ENCODE results near the gene BRD9. TPM values are rescaled to one million over a fixed set of nuclear protein-coding genes. Genes with fewer than 3 reads are reported as not detected.
"Not testable (repeated sequence)": the region's sequence is repeated elsewhere in the genome, so short reads cannot be mapped to it uniquely, and the experiment has no call there.

BRD9 gene
- total and polyA plus RNA-seq, 2 of the 4 experiments (the other 2 are of a cell fraction), result 22.0 to 43.4 TPM

GRCh38 chr5:845031-845675 lies 47.4 kb downstream of the BRD9 start:
- BruUV-seq (replicated peaks); ATAC-seq (ENCODE audit: low read depth); H3K9me3 ChIP-seq (ENCODE audit: control insufficient read depth, insufficient read depth, low read length); H3K79me1 ChIP-seq (ENCODE audit: low read depth in 1 of 2, low read length in 2 of 2); H3K56ac ChIP-seq (ENCODE audit: extremely low read depth, insufficient read depth, low read length); H3K4me1 ChIP-seq (ENCODE audit: control insufficient read depth, insufficient read depth, low read length); H4K5ac ChIP-seq (ENCODE audit: low read depth, low read length); H3K18ac ChIP-seq (ENCODE audit: low read depth, low read length); H4K91ac ChIP-seq (ENCODE audit: insufficient read depth, low read depth, low read length); H3K23ac ChIP-seq (ENCODE audit: low read depth, low read length); H3K27ac ChIP-seq (ENCODE audit: insufficient read depth, low read length); POLR2A ChIA-PET (ENCODE audit: unreplicated experiment); H2AFZ ChIP-seq (replicated peaks; ENCODE audit: low read length, poor library complexity); H2AK9ac ChIP-seq (replicated peaks; ENCODE audit: low read depth, low read length, poor library complexity); H3K4me2 ChIP-seq (ENCODE audit: low read depth, low read length); CTCF ChIA-PET; H2BK15ac ChIP-seq (ENCODE audit: low read depth, low read length); H2BK20ac ChIP-seq (ENCODE audit: low read depth, low read length); H2BK5ac ChIP-seq (ENCODE audit: low read depth, low read length, poor library complexity, severe bottlenecking); H3K9ac ChIP-seq (ENCODE audit: low read depth, low read length); H3K36me3 ChIP-seq (ENCODE audit: control insufficient read depth, insufficient read depth, low read length); H3K14ac ChIP-seq (replicated peaks; ENCODE audit: low read depth, low read length); H3K27me3 ChIP-seq (ENCODE audit: control insufficient read depth, insufficient read depth, low read length); intact Hi-C loops (cut with micrococcal nuclease); H2AK5ac ChIP-seq (ENCODE audit: low read depth, low read length); H3K4me3 ChIP-seq (ENCODE audit: insufficient read depth, low read depth, low read length); H4K20me1 ChIP-seq (ENCODE audit: insufficient read depth, low read length); H4K8ac ChIP-seq (ENCODE audit: low read depth in 2 of 2, low read length in 2 of 2); DNase-seq; H2BK120ac ChIP-seq (ENCODE audit: low read depth, low read length); in situ Hi-C loops (cut with MboI; ENCODE audit: low sequenced_read_pairs); dilution Hi-C loops (cut with HindIII; ENCODE audit: low sequenced_read_pairs, unreplicated experiment); H3K9me1 ChIP-seq (ENCODE audit: insufficient read depth, low read length); H3K4ac ChIP-seq (ENCODE audit: low read depth, low read length): not testable (repeated sequence)
- 85% methylated on average over 6 of the region's 21 CpGs; no CpG with 5 or more reads in 1 of the 2 experiments for WGBS, 2 experiments (ENCODE audit: extremely low coverage in 2 of 2, insufficient read length in 1 of 2)

GRCh38 chr5:844426-844825 lies 48.2 kb downstream of the BRD9 start:
- H3K9ac ChIP-seq (ENCODE audit: low read depth, low read length); H2BK120ac ChIP-seq (ENCODE audit: low read depth, low read length); intact Hi-C loops (cut with micrococcal nuclease); H4K8ac ChIP-seq (ENCODE audit: low read depth in 2 of 2, low read length in 2 of 2); H4K5ac ChIP-seq (ENCODE audit: low read depth, low read length); H3K4me3 ChIP-seq (ENCODE audit: insufficient read depth, low read depth, low read length); H3K56ac ChIP-seq (ENCODE audit: extremely low read depth, insufficient read depth, low read length); H3K23ac ChIP-seq (ENCODE audit: low read depth, low read length); H2AFZ ChIP-seq (replicated peaks; ENCODE audit: low read length, poor library complexity); H4K20me1 ChIP-seq (ENCODE audit: insufficient read depth, low read length); dilution Hi-C loops (cut with HindIII; ENCODE audit: low sequenced_read_pairs, unreplicated experiment); POLR2A ChIA-PET (ENCODE audit: unreplicated experiment); H2AK5ac ChIP-seq (ENCODE audit: low read depth, low read length); BruUV-seq (replicated peaks); H3K36me3 ChIP-seq (ENCODE audit: control insufficient read depth, insufficient read depth, low read length); H3K79me1 ChIP-seq (ENCODE audit: low read depth in 1 of 2, low read length in 2 of 2); H3K4me2 ChIP-seq (ENCODE audit: low read depth, low read length); H4K91ac ChIP-seq (ENCODE audit: insufficient read depth, low read depth, low read length); H2BK15ac ChIP-seq (ENCODE audit: low read depth, low read length); CTCF ChIA-PET; H3K9me3 ChIP-seq (ENCODE audit: control insufficient read depth, insufficient read depth, low read length); H3K27me3 ChIP-seq (ENCODE audit: control insufficient read depth, insufficient read depth, low read length); H3K9me1 ChIP-seq (ENCODE audit: insufficient read depth, low read length); H3K18ac ChIP-seq (ENCODE audit: low read depth, low read length); ATAC-seq (ENCODE audit: low read depth); H2BK5ac ChIP-seq (ENCODE audit: low read depth, low read length, poor library complexity, severe bottlenecking); H2AK9ac ChIP-seq (replicated peaks; ENCODE audit: low read depth, low read length, poor library complexity); in situ Hi-C loops (cut with MboI; ENCODE audit: low sequenced_read_pairs); DNase-seq; H3K4me1 ChIP-seq (ENCODE audit: control insufficient read depth, insufficient read depth, low read length); H3K27ac ChIP-seq (ENCODE audit: insufficient read depth, low read length); H2BK20ac ChIP-seq (ENCODE audit: low read depth, low read length); H3K4ac ChIP-seq (ENCODE audit: low read depth, low read length); H3K14ac ChIP-seq (replicated peaks; ENCODE audit: low read depth, low read length): not testable (repeated sequence)
- 88% methylated on average over 8 of the region's 16 CpGs; no CpG with 5 or more reads in 1 of the 2 experiments for WGBS, 2 experiments (ENCODE audit: extremely low coverage in 2 of 2, insufficient read length in 1 of 2)

All from IMR-90 (cell line).